AG04450 (cell line): ENCODE results near the gene TCFL5. TPM values are rescaled to one million over a fixed set of nuclear protein-coding genes. Genes with fewer than 3 reads are reported as not detected.
"Not testable (repeated sequence)": the region's sequence is repeated elsewhere in the genome, so short reads cannot be mapped to it uniquely, and the experiment has no call there.

Experiments used
- CTCF ChIA-PET: fragments of 300-600, 350-600 bp; formaldehyde crosslinking; extraction: SDS; loops from one replicate; lab custom pipeline; 2022; ENCODE audit warnings: antibody characterized with exemption, inconsistent platforms; lab: Charles Lee
- POLR2A ChIA-PET: fragments of 350-600 bp; formaldehyde crosslinking; extraction: SDS; loops from one replicate; lab custom pipeline; 2021; ENCODE audit warnings: antibody characterized with exemption, inconsistent platforms; lab: Yijun Ruan, JAX
- DNase-seq: peaks from one replicate; pipeline ENCODE4 v3.0.0-alpha.2; 2011; ENCODE audit warnings: low read depth, low spot score
- H3K27ac ChIP-seq: one replicate; pipeline ENCODE4 v1.5.1; 2012; ENCODE audit warnings: low read depth, low read length, control low read depth
- H3K27me3 ChIP-seq: one replicate; pipeline ENCODE4 v1.6.0; 2012; ENCODE audit warnings: low read length; ENCODE audit not compliant: control insufficient read depth, insufficient read depth
- H3K4me3 ChIP-seq: 2 replicates; pipeline ENCODE4 v1.5.1; 2011; ENCODE audit warnings: mild to moderate bottlenecking, low read depth, low read length, control low read depth
- H3K9me3 ChIP-seq: 2 replicates; pipeline ENCODE4 v1.5.1; 2012; ENCODE audit warnings: low read length; ENCODE audit not compliant: control insufficient read depth, insufficient read depth
- CTCF ChIP-seq: IDR thresholded peaks from 2 replicates; pipeline ENCODE4 v1.5.1; 2011; ENCODE audit warnings: low read depth, low read length, control low read depth, inconsistent platforms
- polyA plus RNA-seq: library from polyadenylated mRNA; depleted of rRNA; stranded (reverse); fragments of >200 nt; gene quantifications from 2 replicates; pipeline ENCODE4 v1.2.3, GENCODE V29; 2011

TCFL5 gene
- polyA plus RNA-seq, 1 experiment, result 9.9 TPM

- no peak for DNase-seq
- Histone ChIP-seq H3K27ac (no peak overlapping the region), H3K9me3 (no peaks in the 10 kb centered on the region; the same call in 1 of the 2 replicates), H3K27me3 (no peaks in the 10 kb centered on the region), H3K4me3 (no peak overlapping the region)
- no peak for TF ChIP-seq CTCF
- ChIA-PET CTCF (interaction anchor here (1.2 kb wide), 1 partner anchor 41 kb away, joined by 9 read pairs; no protein-coding TSS in a partner anchor), POLR2A (interaction anchor here (1.0 kb wide), 1 partner anchor 12 kb away, joined by 3 read pairs; the partner anchor contains the start of gene TCFL5)
These were observed 12.2 kb downstream of the TCFL5 start for GRCh38 chr20:62849431-62849830.

GRCh38 chr20:62848917-62849316, 12.7 kb downstream of the TCFL5 start:
- H3K9me3 ChIP-seq, DNase-seq, H3K27ac ChIP-seq, H3K4me3 ChIP-seq, H3K27me3 ChIP-seq: not testable (repeated sequence)
- ChIA-PET POLR2A (interaction anchor here (1.0 kb wide), 1 partner anchor 13 kb away, joined by 3 read pairs; the partner anchor contains the start of gene TCFL5), CTCF (interaction anchor here (1.2 kb wide), 1 partner anchor 40 kb away, joined by 9 read pairs; no protein-coding TSS in a partner anchor)

- H3K27ac ChIP-seq, result no peak overlapping the region
- no peaks in the 10 kb centered on the region; the same call in 1 of the 2 replicates for H3K9me3 ChIP-seq
- no peak overlapping the region for H3K4me3 ChIP-seq
- POLR2A ChIA-PET, result interaction anchor here (0.7 to 0.8 kb wide), 2 partner anchors 16 to 92 kb away, joined by 3 read pairs; partner anchors contain the start of gene GID8
- TF ChIP-seq CTCF, result no peak
- no peaks in the 10 kb centered on the region for H3K27me3 ChIP-seq
- DNase-seq, result no peak
- CTCF ChIA-PET, result interaction anchor here (0.6 to 2.0 kb wide), 6 partner anchors 9 to 346 kb away, joined by 3 to 10 read pairs (median 4); no protein-coding TSS in a partner anchor
These were observed 15.3 kb downstream of the TCFL5 start for GRCh38 chr20:62846166-62846890.

- Histone ChIP-seq H3K27ac (no peak overlapping the region), H3K9me3 (no peaks in the 10 kb centered on the region; the same call in 1 of the 2 replicates), H3K4me3 (no peak overlapping the region), H3K27me3 (no peaks in the 10 kb centered on the region)
- DNase-seq, result no peak
- ChIA-PET CTCF (interaction anchor here (0.5 to 0.6 kb wide), 2 partner anchors 56 to 346 kb away, joined by 3 to 4 read pairs; no protein-coding TSS in a partner anchor), POLR2A (interaction anchor here (0.8 kb wide), 1 partner anchor 92 kb away, joined by 3 read pairs; the partner anchor contains the start of gene GID8)
- no peak for TF ChIP-seq CTCF
These were observed 16.0 kb downstream of the TCFL5 start for GRCh38 chr20:62845416-62846160.

- POLR2A ChIA-PET, result no interaction called here
These were observed 17.4 kb downstream of the TCFL5 start for GRCh38 chr20:62844182-62844581.

More at GRCh38 chr20:62844182-62844581, 17.4 kb downstream of the TCFL5 start:
- Histone ChIP-seq H3K9me3 (no peaks in the 10 kb centered on the region), H3K27me3 (no peaks in the 10 kb centered on the region), H3K27ac (no peak overlapping the region), H3K4me3 (no peak overlapping the region)
- DNase-seq, result no peak
- CTCF ChIA-PET, result no interaction called here
- TF ChIP-seq CTCF, result no peak
